HCT116 (cell line): ENCODE data around the gene SMARCAD1. TPM values are rescaled to one million over a fixed set of nuclear protein-coding genes. Genes with fewer than 3 reads are reported as not detected.

Source experiments
- ATAC-seq: fragments of 200-7000 bp; cut with Tn5 transposase; 2 replicates; pipeline ENCODE4 v1.9.1; 2020; ENCODE audit warnings: mild to moderate bottlenecking, moderate library complexity
- BruUV-seq: library from RNA; stranded (reverse); fragments of 400-500 nt; replicated peaks from 2 replicates; lab custom pipeline; 2021; lab: Mats Ljungman, UMichigan
- CTCF ChIA-PET: fragments of 300-600 bp; sonication (Branson Sonifier 250); formaldehyde crosslinking; loops from one replicate; lab custom pipeline; 2021; ENCODE audit warnings: antibody characterized with exemption; lab: Charles Lee
- POLR2A ChIA-PET: fragments of 300-600, 350-600 bp; sonication (Branson Sonifier 250); formaldehyde crosslinking; loops from one replicate; lab custom pipeline; 2021; ENCODE audit warnings: antibody characterized with exemption; lab: Charles Lee
- RAD21 ChIA-PET, 2 experiments: fragments of 300-600 bp; sonication (Branson Sonifier 250); formaldehyde crosslinking; loops; one replicate each; lab custom pipeline; 2023; ENCODE audit warnings: low total read pairs in 2 of 2; ENCODE audit not compliant: uncharacterized antibody in 2 of 2, unreplicated experiment in 2 of 2, low non-redundant PET in 1 of 2; lab: Charles Lee
- DNase-seq: peaks from one replicate; pipeline ENCODE4 v3.0.0-alpha.2; 2010; ENCODE audit warnings: low read depth, low spot score
- H2AFZ ChIP-seq: fragments of 200-600 bp; shearing (Covaris generic), sonication (generic); 2 replicates; pipeline ENCODE4 v1.6.1; 2017; ENCODE audit warnings: low read depth, mixed run types, mixed read lengths, antibody characterized with exemption, low read length; ENCODE audit not compliant: poor library complexity, severe bottlenecking
- H3K27ac ChIP-seq: 2 replicates; pipeline ENCODE4 v1.5.1; 2012; ENCODE audit warnings: low read depth, low read length
- H3K27me3 ChIP-seq: fragments of 200-600 bp; sonication (generic); 2 replicates; pipeline ENCODE4 v1.6.1; 2016; ENCODE audit warnings: mixed run types, low read length, mixed read lengths; ENCODE audit not compliant: insufficient read depth
- H3K36me3 ChIP-seq, 2 experiments: fragments of 200-500 bp in 1 of 2; fragments of 200-600 bp in 1 of 2; sonication (Bioruptor generic) in 1 of 2; sonication (generic) in 1 of 2; 2 replicates each; pipeline versions ENCODE4 v1.5.1 to v1.6.1; 2014 to 2016; ENCODE audit warnings: low read length in 2 of 2, inconsistent platforms in 1 of 2, mixed read lengths in 1 of 2, mixed run types in 1 of 2; ENCODE audit not compliant: insufficient read depth in 2 of 2, control insufficient read depth in 1 of 2
- H3K4me1 ChIP-seq, 2 experiments: fragments of 200-600 bp in 1 of 2; sonication (generic) in 1 of 2; 2 replicates each; pipeline versions ENCODE4 v1.5.1 to v1.6.1; 2012 to 2017; ENCODE audit warnings: low read length in 2 of 2, inconsistent platforms in 1 of 2, mild to moderate bottlenecking in 1 of 2, mixed read lengths in 1 of 2, mixed run types in 1 of 2, moderate library complexity in 1 of 2; ENCODE audit not compliant: insufficient read depth in 2 of 2, control insufficient read depth in 1 of 2
- H3K4me2 ChIP-seq: fragments of 200-600 bp; sonication (generic); 2 replicates; pipeline ENCODE4 v1.6.1; 2017; ENCODE audit warnings: mixed run types, low read length, mixed read lengths
- H3K4me3 ChIP-seq, 2 experiments: fragments of 200-600 bp in 1 of 2; sonication (generic) in 1 of 2; replicated peaks in 1 of 2; 2 replicates each; pipeline ENCODE4 v1.5.1; 2011 to 2016; ENCODE audit warnings: low read length in 2 of 2, control low read depth in 1 of 2, low read depth in 1 of 2, mild to moderate bottlenecking in 1 of 2, mixed read lengths in 1 of 2, mixed run types in 1 of 2
- H3K79me2 ChIP-seq: fragments of 200-600 bp; sonication (generic); 2 replicates; pipeline ENCODE4 v1.6.1; 2017; ENCODE audit warnings: mild to moderate bottlenecking, mixed run types, low read length, moderate library complexity, mixed read lengths; ENCODE audit not compliant: insufficient read depth
- H3K9ac ChIP-seq: fragments of 200-600 bp; sonication (generic); 2 replicates; pipeline ENCODE4 v1.6.1; 2016; ENCODE audit warnings: low read length, mixed read lengths
- H3K9me2 ChIP-seq: fragments of 200-600 bp; sonication (generic), shearing (Covaris generic); 2 replicates; pipeline ENCODE4 v1.6.1; 2017; ENCODE audit warnings: mixed run types, mild to moderate bottlenecking, moderate library complexity; ENCODE audit not compliant: insufficient read depth
- H3K9me3 ChIP-seq, 2 experiments: fragments of 200-500 bp in 1 of 2; fragments of 200-600 bp in 1 of 2; sonication (Bioruptor generic) in 1 of 2; sonication (generic) in 1 of 2; 2 replicates each; pipeline ENCODE4 v1.6.1; 2014 to 2017; ENCODE audit warnings: low read length in 2 of 2, mixed read lengths in 2 of 2, inconsistent platforms in 1 of 2, low read depth in 1 of 2, mild to moderate bottlenecking in 1 of 2, mixed run types in 1 of 2, moderate library complexity in 1 of 2; ENCODE audit not compliant: control insufficient read depth in 1 of 2, insufficient read depth in 1 of 2
- H4K20me1 ChIP-seq: fragments of 200-600 bp; sonication (generic), shearing (Covaris generic); 2 replicates; pipeline ENCODE4 v1.6.1; 2017; ENCODE audit warnings: mixed run types, mild to moderate bottlenecking, moderate library complexity; ENCODE audit not compliant: insufficient read depth
- CBX3 ChIP-seq: IDR thresholded peaks from 2 replicates; pipeline ENCODE4 v1.6.1; 2012; ENCODE audit warnings: low read depth
- CEBPB ChIP-seq: IDR thresholded peaks from 2 replicates; pipeline ENCODE4 v1.6.1; 2012; ENCODE audit warnings: low read depth
- CTCF ChIP-seq, 3 experiments: fragments of 200-600 bp in 1 of 3; sonication (generic) in 1 of 3; IDR thresholded peaks in 2 of 3; conservative IDR thresholded peaks in 1 of 3; 2 replicates each; pipeline ENCODE4 v1.5.1; 2012 to 2017; ENCODE audit warnings: low read depth in 2 of 3, low read length in 2 of 3, antibody characterized with exemption in 1 of 3, borderline replicate concordance in 1 of 3, control low read depth in 1 of 3, mild to moderate bottlenecking in 1 of 3, mixed read lengths in 1 of 3, mixed run types in 1 of 3, moderate library complexity in 1 of 3; ENCODE audit not compliant: insufficient read depth in 1 of 3
- EGR1 ChIP-seq: IDR thresholded peaks from 2 replicates; pipeline ENCODE4 v1.6.1; 2012; ENCODE audit warnings: low read depth
- ELF1 ChIP-seq: IDR thresholded peaks from 2 replicates; pipeline ENCODE4 v1.6.1; 2012; ENCODE audit warnings: low read depth, borderline replicate concordance
- EZH2 ChIP-seq: fragments of 200-600 bp; sonication (generic); IDR thresholded peaks from 2 replicates; pipeline ENCODE4 v1.6.1; 2017; ENCODE audit warnings: antibody characterized with exemption, mixed run types
- FOSL1 ChIP-seq: IDR thresholded peaks from 2 replicates; pipeline ENCODE4 v1.6.1; 2012; ENCODE audit warnings: low read depth
- JUND ChIP-seq: IDR thresholded peaks from 2 replicates; pipeline ENCODE4 v1.6.1; 2012
- MAX ChIP-seq: IDR thresholded peaks from 2 replicates; pipeline ENCODE4 v1.6.1; 2012
- POLR2A ChIP-seq: IDR thresholded peaks from 2 replicates; pipeline ENCODE4 v1.7.0; 2011; ENCODE audit warnings: borderline replicate concordance; ENCODE audit not compliant: insufficient read depth, insufficient read length; ENCODE audit errors: extremely low read depth
- POLR2AphosphoS5 ChIP-seq: IDR thresholded peaks from 2 replicates; pipeline ENCODE4 v1.6.1; 2011; ENCODE audit warnings: mild to moderate bottlenecking, low read depth, low read length, moderate library complexity
- RAD21 ChIP-seq: IDR thresholded peaks from 2 replicates; pipeline ENCODE4 v1.6.1; 2012; ENCODE audit warnings: low read depth, mild to moderate bottlenecking
- REST ChIP-seq: IDR thresholded peaks from 2 replicates; pipeline ENCODE4 v1.6.1; 2012; ENCODE audit warnings: low read depth
- SP1 ChIP-seq: IDR thresholded peaks from 2 replicates; pipeline ENCODE4 v1.6.1; 2012; ENCODE audit warnings: low read depth
- TCF7L2 ChIP-seq: IDR thresholded peaks from 2 replicates; pipeline ENCODE4 v1.7.0; 2011; ENCODE audit warnings: borderline replicate concordance, inconsistent platforms; ENCODE audit not compliant: insufficient read depth, insufficient read length; ENCODE audit errors: extremely low read depth
- ZBTB33 ChIP-seq: IDR thresholded peaks from 2 replicates; pipeline ENCODE4 v1.6.1; 2011; ENCODE audit warnings: mild to moderate bottlenecking, low read length, moderate library complexity; ENCODE audit not compliant: insufficient replicate concordance; ENCODE audit errors: extremely low read depth
- ZFX ChIP-seq: fragments of 450-650 bp; IDR thresholded peaks from 2 replicates; pipeline ENCODE4 v1.6.1; 2017
- ZNF274 ChIP-seq: fragments of 200-500 bp; sonication (Bioruptor generic); IDR thresholded peaks from 2 replicates; pipeline ENCODE4 v1.6.1; 2014; ENCODE audit warnings: mild to moderate bottlenecking, low read depth, low read length, inconsistent platforms
- intact Hi-C: fragments of 100-400 bp; cut with micrococcal nuclease; formaldehyde crosslinking; loops from 2 replicates; pipeline ENCODE4 v1.10.0; 2022
- total RNA-seq: library from RNA; stranded (reverse); gene quantifications from one replicate; pipeline ENCODE4 v1.2.1, GENCODE V29; 2021; ENCODE audit not compliant: unreplicated experiment

Gene SMARCAD1
- total RNA-seq, 1 experiment from 2014 or later: 33.6 TPM

- Histone ChIP-seq H3K4me3 (no peak overlapping the region), H3K36me3 (no peaks in the 10 kb centered on the region), H3K4me2 (no peak overlapping the region), H3K27ac (no peak overlapping the region), H3K79me2 (no peaks in the 10 kb centered on the region), H3K27me3 (no peaks in the 10 kb centered on the region), H2AFZ (no peak overlapping the region), H3K9me2 (no peaks in the 10 kb centered on the region), H3K9me3 (no peaks in the 10 kb centered on the region), H4K20me1 (no peaks in the 10 kb centered on the region), H3K9ac (no peak overlapping the region), H3K4me1 (no peaks in the 10 kb centered on the region)
- BruUV-seq: no TSS peak
- TF ChIP-seq TCF7L2 (no peak), CTCF (IDR thresholded peaks at IDR 0.05 in 2 of 3, conservative IDR thresholded peaks at IDR 0.05 in 1 of 3; ENCODE audit: borderline replicate concordance in 1 of 3, insufficient read depth in 1 of 3, low read depth in 2 of 3, low read length in 2 of 3) (no peak), JUND (no peak), EZH2 (no peak), RAD21 (no peak), ZNF274 (no peak), MAX (no peak), CEBPB (no peak), ZFX (no peak), FOSL1 (no peak), EGR1 (no peak), ZBTB33 (no peak), CBX3 (no peak), ELF1 (no peak), REST (no peak), POLR2A (no peak), POLR2AphosphoS5 (no peak), SP1 (no peak)
- ATAC-seq (no peak), DNase-seq (no peak)
- ChIA-PET POLR2A (no interaction called here), CTCF (interaction anchor here (1.3 to 1.9 kb wide), 3 partner anchors 17 to 819 kb away, joined by 4 to 5 read pairs (median 4); no protein-coding TSS in a partner anchor), RAD21 (no interaction called here)
- intact Hi-C loops: loop anchor here (10.0 kb wide), 2 partner anchors 429 to 809 kb away; no protein-coding TSS in a partner anchor
Observed at GRCh38 chr4:94305466-94306225, 98.0 kb downstream of the SMARCAD1 start.
